Measurements from ENCODE around the gene SFRP5.

DNA sequence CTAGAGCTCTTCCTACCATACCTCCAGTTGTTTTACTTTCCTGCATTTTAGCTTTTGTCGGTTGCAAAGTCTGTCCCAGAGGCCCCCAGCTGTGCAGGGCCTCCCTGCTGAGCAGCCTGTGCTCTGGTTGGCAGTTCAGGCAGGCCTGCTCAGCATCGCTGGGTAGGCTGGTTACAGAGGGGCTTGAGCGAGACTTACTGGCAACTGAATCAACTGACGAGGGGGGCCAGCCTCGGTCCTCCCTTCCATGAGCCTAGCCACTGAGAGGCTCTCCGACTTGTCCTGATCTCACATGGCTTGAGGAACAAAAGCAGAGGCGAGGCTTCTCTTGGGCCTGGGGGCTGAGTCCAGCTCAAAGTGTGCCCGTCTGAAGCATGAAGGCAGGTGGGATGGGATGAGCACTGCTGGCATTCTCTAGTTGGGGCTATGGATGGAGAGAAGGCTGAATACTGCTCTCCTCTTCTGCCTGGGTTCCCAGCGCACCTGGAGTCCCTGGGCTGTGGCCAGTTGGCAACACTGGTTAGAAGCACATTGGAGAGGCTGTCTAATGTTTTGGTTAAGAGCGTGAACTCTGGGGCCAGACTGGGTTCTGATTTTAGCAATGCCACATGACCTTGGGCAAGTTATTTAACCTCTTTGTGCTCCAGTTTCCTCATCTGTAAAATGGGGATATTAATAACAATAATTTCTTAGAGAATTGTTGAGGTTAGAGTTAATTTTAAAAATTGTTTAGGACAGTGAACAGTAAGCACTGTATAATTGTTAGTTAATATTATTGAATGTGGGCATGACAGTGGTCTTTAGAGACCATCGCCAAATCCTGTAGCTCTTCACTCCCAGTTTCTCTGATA lies 6.9 kb upstream of the SFRP5 start:
- TF ChIP-seq, protein P1, sequence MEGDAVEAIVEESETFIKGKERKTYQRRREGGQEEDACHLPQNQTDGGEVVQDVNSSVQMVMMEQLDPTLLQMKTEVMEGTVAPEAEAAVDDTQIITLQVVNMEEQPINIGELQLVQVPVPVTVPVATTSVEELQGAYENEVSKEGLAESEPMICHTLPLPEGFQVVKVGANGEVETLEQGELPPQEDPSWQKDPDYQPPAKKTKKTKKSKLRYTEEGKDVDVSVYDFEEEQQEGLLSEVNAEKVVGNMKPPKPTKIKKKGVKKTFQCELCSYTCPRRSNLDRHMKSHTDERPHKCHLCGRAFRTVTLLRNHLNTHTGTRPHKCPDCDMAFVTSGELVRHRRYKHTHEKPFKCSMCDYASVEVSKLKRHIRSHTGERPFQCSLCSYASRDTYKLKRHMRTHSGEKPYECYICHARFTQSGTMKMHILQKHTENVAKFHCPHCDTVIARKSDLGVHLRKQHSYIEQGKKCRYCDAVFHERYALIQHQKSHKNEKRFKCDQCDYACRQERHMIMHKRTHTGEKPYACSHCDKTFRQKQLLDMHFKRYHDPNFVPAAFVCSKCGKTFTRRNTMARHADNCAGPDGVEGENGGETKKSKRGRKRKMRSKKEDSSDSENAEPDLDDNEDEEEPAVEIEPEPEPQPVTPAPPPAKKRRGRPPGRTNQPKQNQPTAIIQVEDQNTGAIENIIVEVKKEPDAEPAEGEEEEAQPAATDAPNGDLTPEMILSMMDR (IDR thresholded peaks at IDR 0.05): no peak
- no peak for TF ChIP-seq POLR2A (IDR thresholded peaks at IDR 0.05)

All from body of pancreas (tissue), 4 donors.